HG03135 (cell line): ENCODE measurements around the gene TSKU.
"Not testable (repeated sequence)": the region's sequence is repeated elsewhere in the genome, so short reads cannot be mapped to it uniquely, and the experiment has no call there.

Experiments
- ATAC-seq: cut with Tn5 transposase; IDR thresholded peaks from one replicate; pipeline ENCODE4 v1.9.1; 2021; ENCODE audit warnings: mild to moderate bottlenecking, moderate library complexity; ENCODE audit not compliant: unreplicated experiment

TSKU gene

DNA sequence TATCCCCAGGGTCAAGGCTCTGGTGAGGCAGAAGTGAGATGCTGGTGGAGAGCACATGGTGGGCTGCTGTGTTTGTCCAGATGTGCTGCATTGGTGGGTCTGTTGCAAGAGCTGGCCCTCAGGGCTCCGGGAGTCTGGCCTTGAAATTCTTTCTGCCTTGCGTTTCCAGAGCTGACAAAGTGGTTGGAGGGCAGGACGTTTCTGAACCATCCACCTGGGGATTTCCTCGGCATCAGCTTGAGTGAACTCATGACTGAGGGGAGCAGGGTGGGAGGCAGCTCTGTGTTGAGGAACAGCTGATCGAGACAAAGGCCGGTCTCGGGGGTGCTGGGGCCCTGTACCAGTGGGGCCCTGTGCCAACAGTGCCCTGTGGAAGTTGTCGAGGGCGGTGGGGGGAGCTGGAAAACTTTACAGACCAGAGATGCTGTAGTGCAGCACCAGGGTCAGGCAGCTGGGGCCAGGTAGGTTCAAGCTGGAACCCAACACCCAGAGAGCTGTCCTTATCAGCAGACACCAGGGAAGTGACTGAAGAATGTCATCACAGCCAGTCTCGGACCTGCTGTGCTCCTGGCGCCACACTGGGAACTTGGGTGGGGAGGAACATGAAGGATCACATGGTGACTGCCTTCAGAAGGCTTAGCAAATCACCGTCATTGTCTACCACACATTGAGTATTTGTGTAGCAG, 4.9 kb downstream of the TSKU start:
- no peak for ATAC-seq

DNA sequence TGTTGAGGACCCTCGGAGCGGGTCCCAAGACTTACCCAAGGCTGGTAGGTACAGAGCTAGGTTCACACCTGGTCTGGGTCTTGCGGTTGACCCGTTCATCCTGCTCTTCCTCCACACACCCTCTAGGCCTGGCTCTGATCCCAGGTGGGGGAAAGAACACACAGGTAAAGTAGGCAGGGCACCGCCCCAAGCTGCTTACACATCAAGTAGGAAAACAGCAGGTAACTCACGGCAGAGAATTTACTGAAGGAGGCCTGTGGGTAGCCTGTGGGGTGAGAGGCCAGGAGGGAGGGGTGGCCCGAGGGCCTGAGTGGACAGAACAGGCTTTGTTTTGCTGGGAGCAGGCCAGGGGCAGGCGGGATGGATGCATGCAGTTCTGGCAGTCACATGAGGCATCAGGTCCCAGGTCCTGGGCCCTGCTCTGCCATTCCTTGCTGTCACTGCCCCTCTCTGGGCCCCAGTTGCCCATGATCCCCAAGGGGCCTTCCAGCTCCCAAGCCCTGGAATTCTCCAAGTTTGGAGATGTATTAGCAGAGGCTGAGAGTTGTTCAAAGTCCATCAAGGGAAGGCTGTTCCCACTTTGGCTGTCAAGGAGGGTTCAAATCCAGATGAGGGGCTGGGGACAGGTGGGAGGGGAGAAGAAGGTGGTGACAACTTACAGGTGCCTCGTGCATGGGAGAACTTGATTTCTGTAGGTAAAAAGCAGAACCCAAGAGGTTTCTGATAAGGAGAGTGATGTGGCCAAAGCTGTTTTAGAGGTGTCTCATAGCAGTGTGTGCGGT, 5.7 kb downstream of the TSKU start:
- no peak for ATAC-seq

DNA sequence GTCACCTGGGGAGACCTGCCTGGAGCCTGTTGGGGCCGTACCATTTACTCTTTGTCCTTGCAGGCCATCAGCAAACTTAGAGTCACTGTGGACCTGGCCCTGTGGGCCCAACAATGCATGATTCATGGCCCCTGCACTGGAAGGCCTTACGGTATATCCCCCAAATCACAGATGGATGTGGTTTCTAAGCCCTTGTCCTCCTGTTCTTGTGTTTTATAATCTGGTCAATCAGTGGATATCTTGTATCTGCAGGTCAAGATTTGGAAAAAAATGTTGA, 6.2 kb downstream of the TSKU start:
- ATAC-seq: no peak

DNA sequence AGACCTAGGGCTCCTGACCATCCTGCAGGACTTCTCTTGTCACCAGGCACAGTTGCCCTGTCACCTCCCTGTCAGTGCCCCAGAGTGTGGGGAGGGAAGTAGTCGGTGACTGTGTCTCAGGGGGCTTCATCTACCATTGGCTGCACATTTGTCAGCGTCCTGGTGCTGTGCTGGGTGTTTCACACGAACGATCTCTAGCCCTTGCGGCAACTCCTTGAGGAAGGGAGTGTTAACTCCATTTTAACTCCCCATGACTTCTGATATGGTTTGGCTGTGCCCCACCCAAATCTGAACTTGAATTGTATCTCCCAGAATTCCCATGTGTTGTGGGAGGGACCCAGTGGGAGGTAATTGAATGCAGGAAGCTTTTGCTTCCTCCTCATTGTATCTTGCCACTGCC, 7.1 kb downstream of the TSKU start:
- ATAC-seq: no peak

DNA sequence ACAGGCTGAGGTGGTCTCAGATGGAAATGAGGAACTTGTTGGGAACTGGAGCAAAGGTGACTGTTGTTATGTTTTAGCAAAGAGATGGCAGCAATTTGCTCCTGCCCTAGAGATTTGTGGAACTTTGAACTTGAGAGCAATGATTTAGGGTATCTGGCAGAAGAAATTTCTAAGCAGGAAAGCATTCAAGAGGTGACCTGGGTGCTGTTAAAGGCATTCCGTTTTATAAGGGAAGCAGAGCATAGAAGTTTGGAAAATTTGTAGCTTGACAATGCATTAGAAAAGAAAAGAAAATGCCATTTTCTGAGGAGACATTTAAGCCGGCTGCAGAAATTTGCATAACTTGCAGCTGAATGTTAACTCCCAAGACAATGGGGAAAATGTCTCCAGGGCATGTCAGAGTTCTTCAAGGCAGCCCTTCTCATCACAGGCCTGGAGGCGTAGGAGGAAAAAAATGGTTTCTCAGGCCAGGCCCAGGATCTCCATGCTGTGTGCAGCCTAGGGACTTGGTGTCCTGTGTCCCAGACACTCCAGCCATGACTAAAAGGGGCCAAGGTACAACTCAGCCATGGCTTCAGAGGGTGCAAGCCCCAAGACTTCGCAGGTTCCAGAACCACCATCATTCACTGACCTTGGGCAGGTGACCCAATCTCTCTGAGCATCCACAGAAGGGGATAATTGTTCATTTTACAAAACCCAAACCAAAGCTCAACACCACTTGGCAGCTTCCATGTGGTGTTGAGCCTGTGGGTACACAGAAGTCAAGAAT, 8.0 kb downstream of the TSKU start:
- ATAC-seq: not testable (repeated sequence)

DNA sequence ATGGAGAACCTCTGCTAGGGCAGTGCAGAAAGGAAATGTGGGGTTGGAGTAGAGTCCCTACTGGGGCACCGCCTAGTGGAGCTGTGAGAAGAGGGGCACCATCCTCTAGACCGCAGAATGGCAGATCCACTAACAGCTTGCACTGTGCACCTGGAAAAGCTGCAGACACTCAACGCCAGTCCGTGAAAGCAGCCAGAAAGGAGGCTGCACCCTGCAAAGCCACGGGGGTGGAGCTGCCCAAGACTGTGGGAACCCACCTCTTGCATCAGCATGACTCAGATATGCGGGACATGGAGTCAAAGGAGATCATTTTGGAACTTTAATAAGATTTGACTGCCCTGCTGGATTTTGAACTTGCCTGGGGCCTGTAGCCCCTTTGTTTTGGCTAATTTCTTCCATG, 8.7 kb downstream of the TSKU start:
- ATAC-seq: no peak

DNA sequence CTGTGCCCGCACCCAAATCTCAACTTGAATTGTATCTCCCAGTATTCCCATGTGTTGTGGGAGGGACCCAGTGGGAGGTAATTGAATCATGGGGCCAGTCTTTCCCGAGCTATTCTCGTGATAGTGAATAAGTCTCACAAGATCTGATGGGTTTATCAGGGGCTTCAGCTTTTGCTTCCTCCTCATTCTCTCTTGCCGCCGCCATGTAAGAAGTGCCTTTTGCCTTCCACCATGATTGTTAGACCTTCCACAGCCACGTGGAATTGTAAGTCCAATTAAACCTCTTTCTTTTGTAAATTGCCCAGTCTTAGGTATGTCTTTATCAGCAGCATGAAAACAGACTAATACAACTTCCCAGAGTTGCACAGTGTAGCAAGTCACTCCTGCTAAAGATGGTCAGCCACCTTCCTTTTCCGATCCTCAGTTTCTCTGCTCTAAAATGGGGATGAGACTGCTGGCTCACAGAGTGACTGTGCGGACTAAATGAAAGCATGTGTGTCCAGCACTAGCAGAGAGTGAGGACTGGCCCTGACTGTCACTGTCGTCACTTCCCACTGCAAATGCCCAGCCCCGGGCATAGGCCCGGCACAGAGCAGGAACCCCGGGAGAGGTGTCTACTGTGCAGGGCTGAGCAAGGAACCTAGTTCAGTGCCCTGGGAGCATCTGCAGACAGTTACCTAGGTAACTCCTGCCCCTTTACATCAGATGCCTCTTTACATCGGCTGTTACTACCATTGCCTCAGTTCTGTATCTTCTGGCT, 9.5 kb downstream of the TSKU start:
- ATAC-seq: no peak

DNA sequence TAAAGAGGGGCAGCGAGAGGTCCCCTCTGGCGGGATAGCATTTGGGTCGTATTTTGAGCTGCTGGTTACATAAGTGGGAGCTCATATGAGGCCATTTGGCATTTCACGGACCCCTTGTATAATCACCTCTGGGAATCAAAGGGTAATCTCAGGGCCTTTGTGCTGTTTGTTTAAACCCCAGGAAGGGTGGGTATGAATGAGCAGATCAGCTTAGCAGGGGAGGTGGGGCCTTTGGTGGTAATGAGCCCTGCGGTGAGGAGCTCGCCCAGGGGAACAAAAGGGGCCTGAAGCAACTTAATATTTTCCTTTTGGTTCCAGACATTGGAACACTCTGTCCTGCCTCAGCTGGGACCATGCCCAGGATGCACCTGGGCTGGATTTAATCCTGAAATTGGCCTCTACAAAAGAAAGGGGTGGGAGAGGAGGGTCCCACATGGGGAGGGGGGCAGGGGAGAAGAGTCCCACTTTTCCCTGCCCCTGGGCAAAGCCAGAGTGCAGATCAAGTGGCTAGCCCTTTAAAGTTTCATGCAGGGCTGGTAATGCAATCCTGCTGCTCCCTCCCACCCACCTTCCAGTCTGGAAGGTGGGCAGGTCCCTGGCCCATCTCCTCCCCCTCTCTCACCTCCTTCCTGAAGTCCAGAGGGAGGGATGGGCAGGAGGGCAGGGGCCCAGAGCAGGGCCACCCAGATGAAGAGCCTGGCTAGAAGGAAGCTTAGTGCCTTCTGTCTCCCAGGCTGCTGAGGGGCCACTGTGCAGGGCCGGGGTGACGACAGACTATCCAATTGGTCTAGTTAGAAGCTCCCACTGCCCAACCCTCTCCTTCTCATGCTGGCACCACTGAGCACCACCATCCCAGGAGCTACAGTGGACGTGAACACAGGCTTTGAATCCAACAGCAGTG, 10.5 kb downstream of the TSKU start:
- no peak for ATAC-seq

DNA sequence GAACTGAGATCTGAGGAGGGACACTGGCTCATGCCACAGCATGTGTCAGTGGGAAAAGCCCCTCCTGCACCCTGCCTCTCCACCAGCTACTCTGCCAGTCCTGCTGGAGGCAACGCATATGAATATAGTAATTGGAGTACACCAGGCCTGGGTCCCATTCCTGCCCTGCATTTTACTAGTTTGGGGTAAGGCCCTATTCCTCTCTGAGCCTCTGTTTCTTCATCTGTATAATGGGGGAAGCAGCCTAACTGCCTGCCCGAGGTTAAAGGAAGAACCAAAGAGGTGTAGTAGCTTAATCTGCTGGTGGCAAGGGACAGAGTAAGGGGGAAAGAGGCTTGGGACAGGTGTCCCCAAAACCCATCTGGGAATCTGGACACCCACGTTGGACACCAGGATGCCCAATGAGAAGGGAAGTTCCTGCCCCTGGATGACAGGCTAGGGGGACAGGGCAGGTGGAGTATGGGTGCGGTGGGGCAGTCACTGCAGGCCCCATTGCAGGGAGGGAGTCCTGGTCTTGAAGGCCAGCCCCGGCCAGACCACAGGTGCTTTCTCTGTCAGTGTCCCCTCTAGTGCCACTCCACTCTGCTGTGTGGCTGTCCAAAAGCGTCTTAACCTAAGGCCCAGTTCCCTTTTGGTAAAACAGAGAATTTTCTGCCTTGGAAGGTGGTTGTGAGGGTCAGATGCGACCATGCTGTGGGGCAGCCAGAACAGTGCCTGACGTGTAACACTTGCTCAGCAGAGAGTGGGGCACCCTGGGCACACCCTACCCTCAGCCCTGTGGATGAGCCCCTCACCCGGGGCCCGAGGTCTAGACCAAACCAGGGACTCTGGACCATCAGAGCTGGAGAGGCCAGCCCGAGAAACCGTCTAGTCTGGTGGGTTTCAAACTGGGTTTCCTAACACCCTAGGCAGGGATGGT, 11.5 kb downstream of the TSKU start:
- no peak for ATAC-seq

- no peak for ATAC-seq
Observed at GRCh38 chr11:76795290-76795935, 12.3 kb downstream of the TSKU start.

- no peak for ATAC-seq
Observed at GRCh38 chr11:76795936-76796441, 12.8 kb downstream of the TSKU start.

DNA sequence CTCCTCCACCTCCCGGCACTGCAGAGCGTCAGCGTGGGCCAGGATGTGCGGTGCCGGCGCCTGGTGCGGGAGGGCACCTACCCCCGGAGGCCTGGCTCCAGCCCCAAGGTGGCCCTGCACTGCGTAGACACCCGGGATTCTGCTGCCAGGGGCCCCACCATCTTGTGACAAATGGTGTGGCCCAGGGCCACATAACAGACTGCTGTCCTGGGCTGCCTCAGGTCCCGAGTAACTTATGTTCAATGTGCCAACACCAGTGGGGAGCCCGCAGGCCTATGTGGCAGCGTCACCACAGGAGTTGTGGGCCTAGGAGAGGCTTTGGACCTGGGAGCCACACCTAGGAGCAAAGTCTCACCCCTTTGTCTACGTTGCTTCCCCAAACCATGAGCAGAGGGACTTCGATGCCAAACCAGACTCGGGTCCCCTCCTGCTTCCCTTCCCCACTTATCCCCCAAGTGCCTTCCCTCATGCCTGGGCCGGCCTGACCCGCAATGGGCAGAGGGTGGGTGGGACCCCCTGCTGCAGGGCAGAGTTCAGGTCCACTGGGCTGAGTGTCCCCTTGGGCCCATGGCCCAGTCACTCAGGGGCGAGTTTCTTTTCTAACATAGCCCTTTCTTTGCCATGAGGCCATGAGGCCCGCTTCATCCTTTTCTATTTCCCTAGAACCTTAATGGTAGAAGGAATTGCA, 13.5 kb downstream of the TSKU start:
- ATAC-seq: no peak

GRCh38 chr11:76797341-76798201, 14.4 kb downstream of the TSKU start:
- no peak for ATAC-seq

- no peak for ATAC-seq
Observed at GRCh38 chr11:76798202-76798581, 15.0 kb downstream of the TSKU start.

GRCh38 chr11:76798671-76799065, 15.5 kb downstream of the TSKU start:
- no peak for ATAC-seq

DNA sequence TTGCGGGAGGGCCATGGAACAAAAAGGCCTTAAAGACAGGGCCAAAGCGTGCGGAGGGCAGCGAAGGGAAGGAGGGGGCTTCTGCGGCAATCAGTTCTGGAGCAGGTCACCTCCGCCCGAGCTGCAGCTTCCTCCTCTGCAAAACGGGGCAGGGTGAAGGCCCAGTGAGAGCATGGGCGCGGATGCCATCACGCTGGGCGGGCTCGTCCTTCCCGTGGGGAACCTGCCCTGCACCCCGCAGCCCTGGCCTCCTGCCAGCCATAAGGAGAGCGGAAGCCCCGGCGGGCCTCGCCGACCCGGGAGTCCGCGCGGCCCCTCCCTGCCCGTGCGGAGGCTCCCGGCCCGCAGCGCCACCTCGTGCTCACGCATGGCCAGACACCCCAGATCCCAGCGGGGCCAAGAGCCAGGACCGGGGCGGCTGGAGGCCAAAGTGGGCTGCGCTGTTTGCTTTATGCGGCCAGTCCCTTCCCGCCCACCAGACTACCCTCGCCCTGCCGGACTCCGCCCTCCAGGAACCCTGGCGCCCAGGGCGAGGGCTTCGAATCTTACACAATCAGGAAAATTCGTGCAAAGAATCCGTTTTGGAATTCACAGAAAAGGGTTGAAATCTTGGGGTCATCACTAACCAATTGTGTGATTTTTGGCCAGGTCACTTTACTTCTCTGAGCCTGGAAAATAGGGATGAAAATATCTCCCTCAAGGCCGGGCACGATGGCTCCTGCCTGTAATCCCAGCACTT, 16.1 kb downstream of the TSKU start:
- peak; percentile 82 for ATAC-seq
